Stimulated activated CD8-positive, alpha-beta memory T cell treated with anti-CD3 and anti-CD28 coated beads, Interleukin-2, amount 100 ng/mL, for 1 hour (primary cell): Measurements from ENCODE around the gene TXNDC17.
"Not testable (repeated sequence)": the region's sequence is repeated elsewhere in the genome, so short reads cannot be mapped to it uniquely, and the experiment has no call there.

Source experiments
- DNase-seq, 2 donors: peaks; one replicate each; pipeline ENCODE4 v3.0.0-alpha.2; 2020; ENCODE audit warnings: low read depth in 2 of 2

TXNDC17 gene

GRCh38 chr17:6640536-6641246 is at the start of gene TXNDC17, which contains the start of gene KIAA0753:
Gene TXNDC17, plus strand, starts transcription at chr17:6641060. Its CDS starts 23 bp downstream, at chr17:6641083.
Gene KIAA0753, minus strand, starts transcription at chr17:6640711. Its CDS starts 5,608 bp downstream, at chr17:6635103.
- DNase-seq = peak; percentile 78 to 83

DNA sequence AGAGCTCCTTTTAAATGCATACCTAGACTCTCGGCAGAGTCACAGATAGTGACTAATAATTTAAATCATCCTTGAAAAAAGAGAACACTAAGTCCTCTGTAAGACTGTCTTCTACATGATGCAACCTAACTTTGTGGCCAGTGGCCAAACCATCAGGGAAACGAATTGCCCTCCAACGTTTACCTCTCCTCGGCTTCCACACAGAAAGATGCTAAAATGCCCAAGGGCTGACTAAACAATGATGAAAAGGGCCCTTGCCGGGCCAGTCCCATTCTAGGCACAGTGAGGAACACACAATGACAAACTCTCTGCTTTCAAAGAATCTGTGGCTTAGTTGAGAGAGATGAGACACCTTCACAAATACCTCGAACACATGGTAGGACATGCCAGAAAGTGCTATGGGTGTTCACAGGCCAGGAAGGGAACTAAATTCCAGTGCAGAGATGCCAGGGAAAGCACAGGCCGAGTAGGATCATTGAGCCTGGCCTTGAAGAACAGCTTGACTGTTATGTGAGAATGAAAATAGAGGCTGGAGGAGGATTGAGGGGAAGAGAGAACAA is 49.2 kb upstream of the TXNDC17 start:
- no peak for DNase-seq

- DNase-seq = no peak
Measured at GRCh38 chr17:6592173-6592572, 48.7 kb upstream of the TXNDC17 start.

- not testable (repeated sequence) for DNase-seq
Measured at GRCh38 chr17:6593371-6593770, 47.5 kb upstream of the TXNDC17 start.

DNA sequence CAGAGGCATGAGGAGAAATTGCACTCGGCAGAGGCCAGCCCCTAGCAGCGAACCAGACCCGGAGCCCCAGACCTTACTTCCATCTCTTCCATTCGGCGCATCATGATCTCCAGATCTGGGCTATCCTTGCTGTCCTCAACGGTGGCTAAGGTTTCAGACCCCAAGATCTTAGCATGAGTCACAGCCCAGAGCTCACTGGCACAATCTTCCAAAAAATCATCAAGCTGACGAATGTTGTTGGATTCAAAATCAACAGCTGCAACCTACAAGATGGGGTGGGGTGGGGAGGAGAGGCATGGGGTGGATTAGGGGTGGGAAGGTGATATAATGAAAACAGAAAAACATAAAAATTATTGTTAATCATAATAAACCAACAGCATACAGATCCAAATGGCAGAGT is 44.8 kb upstream of the TXNDC17 start:
- DNase-seq = no peak

DNA sequence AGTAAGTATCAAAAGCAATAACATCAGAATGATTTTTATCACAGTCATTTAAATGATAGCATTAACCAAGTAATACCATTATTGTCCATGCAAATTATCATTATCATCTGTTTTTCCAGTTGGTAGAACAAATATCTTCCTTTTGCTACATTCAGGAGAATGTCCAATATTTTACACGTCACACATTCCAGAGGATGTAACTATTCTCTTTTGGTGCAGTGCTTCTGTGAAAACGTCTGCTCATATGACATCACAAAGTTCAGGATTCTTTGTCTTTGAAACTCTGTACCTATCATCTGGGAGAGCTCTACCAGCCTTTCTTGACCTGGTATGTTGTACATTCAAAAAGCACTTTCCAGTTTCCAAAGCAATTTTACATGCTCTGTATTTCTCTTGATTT is 44.3 kb upstream of the TXNDC17 start:
- no peak for DNase-seq

- DNase-seq = no peak
Measured at GRCh38 chr17:6596941-6597340, 43.9 kb upstream of the TXNDC17 start.

- DNase-seq = no peak
Measured at GRCh38 chr17:6597727-6598126, 43.1 kb upstream of the TXNDC17 start.

DNA sequence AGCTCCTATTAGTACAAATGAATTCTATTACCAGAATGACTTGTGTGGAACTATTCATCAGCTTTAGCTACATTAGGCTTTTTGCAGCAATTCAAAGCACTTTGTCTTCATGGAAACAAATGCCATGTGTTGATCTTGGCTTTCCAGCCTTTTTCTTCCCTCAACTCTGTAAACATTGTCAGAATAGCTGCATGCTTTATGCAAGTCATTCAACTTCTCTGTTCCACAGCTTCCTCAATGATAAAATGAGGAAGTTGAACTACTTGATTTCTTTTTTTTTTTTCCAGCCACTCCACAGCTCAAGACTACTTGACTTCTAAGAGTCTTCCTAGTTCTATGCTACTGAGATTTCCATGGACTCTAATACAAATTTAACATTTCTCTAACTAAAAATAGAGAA is 41.5 kb upstream of the TXNDC17 start:
- no peak for DNase-seq

DNA sequence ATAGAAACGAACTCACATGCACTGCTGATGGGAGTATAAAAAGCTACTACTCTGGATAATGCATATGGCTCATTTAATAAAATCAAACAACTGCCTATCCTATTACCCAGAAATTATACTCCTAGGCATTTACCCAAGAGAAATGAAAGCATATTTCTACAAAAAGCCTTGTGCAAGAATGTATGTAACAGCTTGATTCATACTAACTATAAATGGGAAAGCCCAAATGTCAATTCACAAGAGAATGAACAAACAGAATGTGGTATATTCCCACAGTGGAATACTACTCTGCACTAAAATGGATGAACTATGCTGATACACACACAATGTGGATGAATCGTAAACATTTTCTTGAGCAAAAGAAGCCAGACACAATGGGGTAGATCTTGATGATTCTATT is 38.7 kb upstream of the TXNDC17 start:
- DNase-seq = no peak

DNA sequence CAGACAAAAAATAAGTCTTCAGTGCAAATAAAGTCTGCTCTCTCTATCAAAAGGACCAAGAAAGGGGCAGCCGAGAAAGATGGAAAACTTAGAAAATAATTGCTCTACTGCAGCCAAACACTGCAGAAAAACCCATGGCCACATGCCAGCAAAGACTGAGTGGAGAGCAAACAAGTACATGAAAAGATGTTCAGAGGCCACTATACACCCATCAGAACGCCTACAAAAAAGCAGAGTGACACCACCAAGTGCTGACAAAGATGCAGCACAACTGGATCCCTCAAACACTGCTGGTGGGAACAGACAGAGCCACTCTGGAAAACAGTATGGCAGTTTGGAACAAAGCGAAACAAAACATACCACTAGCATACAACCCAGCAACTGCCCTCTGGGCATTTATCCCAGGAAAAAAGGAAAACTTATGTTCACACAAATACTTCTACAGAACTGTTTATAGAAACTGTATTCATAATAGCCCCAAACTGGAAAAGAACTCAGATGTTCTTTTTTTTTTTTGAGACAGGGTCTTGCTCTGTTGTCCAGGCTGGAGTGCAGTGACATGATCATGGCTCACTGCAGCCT is 37.0 kb upstream of the TXNDC17 start:
- DNase-seq = no peak

- no peak for DNase-seq
Measured at GRCh38 chr17:6605142-6605541, 35.7 kb upstream of the TXNDC17 start.

GRCh38 chr17:6608321-6608720 is 32.5 kb upstream of the TXNDC17 start:
- no peak for DNase-seq

- no peak for DNase-seq
Measured at GRCh38 chr17:6610011-6610410, 30.8 kb upstream of the TXNDC17 start.

DNA sequence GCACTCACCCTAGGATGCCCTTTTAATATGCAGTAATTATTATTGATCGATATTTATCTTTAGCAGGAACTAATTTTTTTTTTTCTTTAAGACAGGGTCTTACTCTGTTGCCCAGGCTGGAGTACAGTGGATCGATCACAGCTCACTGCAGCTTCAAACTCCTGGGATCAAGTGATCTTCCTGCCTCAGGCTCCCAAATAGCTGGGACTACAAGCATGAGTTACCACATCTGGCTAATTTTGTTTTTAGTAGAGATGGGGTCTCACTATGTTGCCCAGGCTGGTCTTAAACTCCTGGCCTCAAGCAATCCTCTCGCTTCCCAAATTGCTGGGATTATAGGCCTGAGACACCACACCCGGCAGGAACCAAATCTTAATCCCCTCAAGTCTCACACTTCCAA is 29.6 kb upstream of the TXNDC17 start:
- DNase-seq = no peak

DNA sequence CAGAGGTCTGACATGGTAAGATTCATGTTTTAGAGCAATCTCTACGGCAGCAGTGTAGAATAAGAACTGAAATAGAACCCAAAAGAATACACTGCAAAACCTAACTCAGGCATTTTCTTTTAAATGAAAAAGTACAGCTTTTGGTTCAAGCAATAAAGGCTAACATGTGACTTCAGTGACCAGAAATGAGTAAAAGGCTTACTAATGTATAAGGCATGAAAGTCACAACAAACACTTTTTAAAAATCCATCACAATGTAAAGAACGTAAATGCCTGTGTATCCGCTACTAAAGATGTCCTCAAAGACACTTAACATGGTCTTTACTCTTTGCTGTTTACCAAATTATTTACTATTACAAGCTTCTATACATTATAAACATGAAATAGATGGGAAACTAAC is 16.9 kb upstream of the TXNDC17 start:
- DNase-seq = no peak

- DNase-seq = no peak
Measured at GRCh38 chr17:6626616-6627015, 14.2 kb upstream of the TXNDC17 start.

DNA sequence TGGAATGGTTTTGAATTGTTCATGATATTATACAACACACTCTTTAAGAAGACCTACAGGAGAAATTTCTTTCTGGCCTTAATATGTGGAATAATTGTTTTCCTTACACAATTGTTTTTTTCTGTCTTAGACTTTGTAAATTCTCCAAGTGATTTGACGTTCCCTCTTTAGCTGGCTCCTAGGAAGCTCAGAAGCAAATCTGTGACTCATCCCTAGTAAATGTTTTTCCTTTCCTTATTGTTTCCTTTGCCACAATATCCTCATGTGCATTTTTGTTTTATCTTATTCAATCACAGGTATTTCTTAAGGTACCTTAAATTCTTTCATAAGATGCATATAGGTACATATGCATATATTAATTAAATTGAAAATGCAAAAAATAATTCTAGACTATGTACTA is 13.8 kb upstream of the TXNDC17 start:
- no peak for DNase-seq

- no peak for DNase-seq
Measured at GRCh38 chr17:6630390-6630789, 10.5 kb upstream of the TXNDC17 start.

GRCh38 chr17:6632530-6632929 is 8.3 kb upstream of the TXNDC17 start:
- no peak for DNase-seq

DNA sequence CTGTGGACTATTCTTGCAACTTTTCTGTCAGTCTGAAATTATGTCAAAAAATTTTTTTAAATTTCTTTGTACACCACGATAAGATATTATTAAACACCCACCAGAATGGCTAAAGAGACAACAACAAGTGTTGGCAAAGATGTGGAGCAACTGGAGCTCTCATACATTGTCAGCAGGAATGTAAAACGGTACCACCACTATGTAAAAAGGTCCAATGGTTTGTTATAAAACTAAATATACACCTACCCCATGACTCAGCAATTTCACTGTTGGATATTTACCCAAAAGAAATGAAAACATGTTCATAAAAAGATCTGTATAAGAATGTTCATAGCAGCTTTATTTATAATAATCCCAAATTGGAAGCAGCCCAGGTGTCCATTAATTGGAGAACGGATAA is 7.6 kb upstream of the TXNDC17 start:
- DNase-seq = no peak

- no peak for DNase-seq
Measured at GRCh38 chr17:6636105-6636504, 4.8 kb upstream of the TXNDC17 start.
